HepG2 (cell line): ENCODE measurements around the gene ZMIZ1. TPM values are rescaled to one million over a fixed set of nuclear protein-coding genes. Genes with fewer than 3 reads are reported as not detected.

Source experiments
- ATAC-seq: fragments of 200-7000 bp; cut with Tn5 transposase; 3 replicates; pipeline ENCODE4 v1.9.1; 2020; ENCODE audit warnings: mild to moderate bottlenecking, moderate library complexity
- BruUV-seq: library from RNA; stranded (reverse); fragments of 400-500 nt; replicated peaks from 2 replicates; lab custom pipeline; 2021; lab: Mats Ljungman, UMichigan
- CTCF ChIA-PET: fragments of 300-600 bp; formaldehyde crosslinking; extraction: SDS; loops from one replicate; lab custom pipeline; 2021; ENCODE audit warnings: low total read pairs, inconsistent platforms, low intra/inter-chr PET ratio; lab: Yijun Ruan, JAX
- POLR2A ChIA-PET: fragments of 350-600 bp; sonication (Branson Sonifier 250); formaldehyde crosslinking; loops from one replicate; lab custom pipeline; 2020; ENCODE audit warnings: antibody characterized with exemption, inconsistent platforms; lab: Yijun Ruan, JAX
- DNase-seq: peaks from one replicate; pipeline ENCODE4 v3.0.0-alpha.2; 2015; ENCODE audit warnings: low spot score
- FAIRE-seq: peaks from 3 replicates; lab custom pipeline; 2011; peaks lifted over from hg19 to GRCh38; lab: Jason Lieb, UNC
- H2AFZ ChIP-seq: one replicate; pipeline ENCODE4 v1.6.1; 2011; ENCODE audit warnings: low read length, inconsistent platforms
- H3K27ac ChIP-seq: fragments of 300-600 bp; 3 replicates; pipeline ENCODE4 v1.8.0; 2011; ENCODE audit warnings: mixed run types, mild to moderate bottlenecking, mixed read lengths, low read length, inconsistent platforms; ENCODE audit not compliant: insufficient read depth; ENCODE audit errors: extremely low read length
- H3K27me3 ChIP-seq, 2 experiments: fragments of 200-600 bp in 1 of 2; 2 replicates in 1 of 2; 3 replicates in 1 of 2; pipeline versions ENCODE4 v1.6.0 to v1.8.0; 2011; ENCODE audit warnings: low read length in 2 of 2, mild to moderate bottlenecking in 2 of 2, moderate library complexity in 2 of 2, inconsistent platforms in 1 of 2; ENCODE audit not compliant: insufficient read depth in 2 of 2, control insufficient read depth in 1 of 2
- H3K36me3 ChIP-seq, 2 experiments: fragments of 200-600 bp in 1 of 2; replicated peaks in 1 of 2; 2 replicates in 1 of 2; 3 replicates in 1 of 2; pipeline versions ENCODE4 v1.5.1 to v1.8.0; 2011; ENCODE audit warnings: low read length in 2 of 2, inconsistent platforms in 1 of 2; ENCODE audit not compliant: insufficient read depth in 2 of 2, control insufficient read depth in 1 of 2
- H3K4me1 ChIP-seq: 2 replicates; pipeline ENCODE4 v1.5.1; 2012; ENCODE audit warnings: low read length, inconsistent platforms; ENCODE audit not compliant: insufficient read depth
- H3K4me2 ChIP-seq: 2 replicates; pipeline ENCODE4 v1.6.0; 2011; ENCODE audit warnings: low read depth, low read length, inconsistent platforms
- H3K4me3 ChIP-seq, 3 experiments: fragments of 200-600 bp in 1 of 3; sonication (generic), shearing (Covaris generic) in 1 of 3; replicated peaks in 1 of 3; 2 replicates each; pipeline ENCODE4 v1.5.1; 2011 to 2016; ENCODE audit warnings: low read length in 3 of 3, inconsistent platforms in 2 of 3, low read depth in 2 of 3, mild to moderate bottlenecking in 2 of 3, control low read depth in 1 of 3, mixed read lengths in 1 of 3; ENCODE audit not compliant: insufficient read depth in 1 of 3
- H3K79me2 ChIP-seq: one replicate; pipeline ENCODE4 v1.6.1; 2011; ENCODE audit warnings: low read length, inconsistent platforms; ENCODE audit not compliant: insufficient read depth
- H3K9ac ChIP-seq: 2 replicates; pipeline ENCODE4 v1.6.0; 2011; ENCODE audit warnings: mild to moderate bottlenecking, low read depth, low read length, inconsistent platforms; ENCODE audit not compliant: insufficient read depth
- H3K9me3 ChIP-seq: 2 replicates; pipeline ENCODE4 v1.5.1; 2012; ENCODE audit warnings: mild to moderate bottlenecking, low read length
- H4K20me1 ChIP-seq: 2 replicates; pipeline ENCODE4 v1.6.0; 2011; ENCODE audit warnings: inconsistent platforms, mild to moderate bottlenecking, low read length, moderate library complexity; ENCODE audit not compliant: insufficient read depth
- EP300 ChIP-seq, 3 experiments: sonication (generic) in 1 of 3; formaldehyde crosslinking in 1 of 3; IDR thresholded peaks; 2 replicates each; pipeline versions ENCODE4 v1.5.1 to v1.6.1; 2011 to 2020; ENCODE audit warnings: low read depth in 2 of 3, low read length in 2 of 3, borderline replicate concordance in 1 of 3, improper control_type of control experiment in 1 of 3, mild to moderate bottlenecking in 1 of 3, missing genetic modification reagents in 1 of 3, moderate library complexity in 1 of 3
- RELA ChIP-seq: sonication (generic); formaldehyde crosslinking; IDR thresholded peaks from 2 replicates; pipeline ENCODE4 v1.4.0; 2020; ENCODE audit warnings: missing genetic modification reagents
- ZBTB38 ChIP-seq: sonication (generic); formaldehyde crosslinking; IDR thresholded peaks from 2 replicates; pipeline ENCODE4 v1.5.1; 2020; ENCODE audit warnings: mild to moderate bottlenecking, missing genetic modification reagents
- WGBS: methylation state at CpG from one replicate; pipeline ENCODE4 v1.1.6; 2017; ENCODE audit warnings: low lambda C conversion rate; 5-methylcytosine and 5-hydroxymethylcytosine counted together
- in situ Hi-C: cut with HindIII; loops from 2 replicates; pipeline ENCODE4 v1.10.0; 2017; ENCODE audit warnings: low pct_unique_long_range_greater_than_20kb; ENCODE audit not compliant: extremely low pct_ligation_motif_present
- intact Hi-C: fragments of 100-400 bp; cut with micrococcal nuclease; formaldehyde crosslinking; loops from one replicate; pipeline ENCODE4 v1.10.0; 2022; ENCODE audit not compliant: unreplicated experiment
- polyA plus RNA-seq, 8 experiments: library from polyadenylated mRNA; depleted of rRNA in 3 of 8; stranded (reverse) in 7 of 8; unstranded in 1 of 8; fragments of >200 nt; fragmentation: Illumina TruSeq in 4 of 8; extraction: Trizol in 4 of 8; gene quantifications; 2 replicates each; pipeline versions ENCODE4 v1.2.1 to v1.2.3, GENCODE V29; 2011 to 2016; ENCODE audit warnings: low read depth in 4 of 8, missing spikeins in 1 of 8, mixed read lengths in 1 of 8; ENCODE audit not compliant: insufficient read depth in 1 of 8
- total RNA-seq, 5 experiments: library from RNA; depleted of rRNA; stranded (reverse); fragments of >200 nt; fragmentation: Illumina TruSeq; extraction: Trizol; gene quantifications; 2 replicates each; pipeline ENCODE4 v1.2.3, GENCODE V29; 2016; ENCODE audit warnings: low read depth in 1 of 5
- TF ChIP-seq, protein P1 (sequence below): sonication (generic); formaldehyde crosslinking; conservative IDR thresholded peaks from 2 replicates; pipeline ENCODE4 v1.8.0; 2022; ENCODE audit warnings: missing genetic modification reagents
- TF ChIP-seq, protein P2 (sequence below): sonication (generic); formaldehyde crosslinking; IDR thresholded peaks from 2 replicates; pipeline ENCODE4 v1.5.1; 2020; ENCODE audit warnings: mild to moderate bottlenecking, missing genetic modification reagents, borderline replicate concordance
- TF ChIP-seq, protein P3 (sequence below): sonication (generic); formaldehyde crosslinking; conservative IDR thresholded peaks from 2 replicates; pipeline ENCODE4 v1.8.0; 2022; ENCODE audit warnings: low read depth, missing genetic modification reagents
- TF ChIP-seq, protein P4 (sequence below): sonication (generic); formaldehyde crosslinking; IDR thresholded peaks from 2 replicates; pipeline ENCODE4 v1.5.1; 2020; ENCODE audit warnings: mild to moderate bottlenecking, missing genetic modification reagents, moderate library complexity

The ZMIZ1 gene
- total and polyA plus RNA-seq, 2 of the 13 experiments (the other 11 are each of a cell fraction or from before 2014, with no cell fraction given): 5.3 to 10.2 TPM

DNA sequence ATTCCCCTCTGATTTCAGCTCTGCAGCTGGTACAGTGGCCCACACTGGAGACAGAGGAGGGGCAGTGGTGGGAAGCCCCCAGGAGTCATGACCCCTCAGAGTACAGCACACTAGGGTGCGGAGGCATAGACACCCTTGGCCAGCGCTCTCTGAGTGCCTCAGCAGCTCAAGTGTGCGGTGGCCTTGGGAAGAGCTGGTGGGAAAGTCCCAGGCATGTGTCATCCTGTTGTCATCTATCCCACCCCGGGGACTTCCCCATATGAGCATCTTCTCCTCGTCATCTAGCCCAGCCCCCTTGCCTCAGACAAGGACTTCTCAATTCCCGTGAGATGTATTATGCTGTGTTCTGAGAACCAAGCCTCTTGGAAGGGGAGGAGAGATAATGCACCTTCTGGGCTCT lies 262.9 kb downstream of the ZMIZ1 start:
- H3K4me3 ChIP-seq: no peak overlapping the region
- no peak overlapping the region for H3K9ac ChIP-seq
- no peaks in the 10 kb centered on the region for H3K36me3 ChIP-seq
- H3K27me3 ChIP-seq: no peaks in the 10 kb centered on the region
- no peaks in the 10 kb centered on the region for H4K20me1 ChIP-seq
- no peaks in the 10 kb centered on the region for H3K9me3 ChIP-seq
- FAIRE-seq (no peak), ATAC-seq (no peak), DNase-seq (no peak)
- intact Hi-C loops (no loop called here), in situ Hi-C loops (no loop called here)
- WGBS: 50% methylated on average over 6 of the region's 6 CpGs
- H3K79me2 ChIP-seq: no peaks in the 10 kb centered on the region
- POLR2A ChIA-PET: interaction anchor here (0.6 to 1.6 kb wide), 7 partner anchors 9 to 48 kb away, joined by 3 to 10 read pairs (median 4); partner anchors contain the start of gene PPIF
- BruUV-seq: no TSS peak
- H3K27ac ChIP-seq: no peak overlapping the region
- no peak overlapping the region for H3K4me2 ChIP-seq
- H3K4me1 ChIP-seq: peaks cover 53% of the 10 kb centered on the region
- no peak overlapping the region for H2AFZ ChIP-seq
- CTCF ChIA-PET: no interaction called here
- TF ChIP-seq, protein P1, sequence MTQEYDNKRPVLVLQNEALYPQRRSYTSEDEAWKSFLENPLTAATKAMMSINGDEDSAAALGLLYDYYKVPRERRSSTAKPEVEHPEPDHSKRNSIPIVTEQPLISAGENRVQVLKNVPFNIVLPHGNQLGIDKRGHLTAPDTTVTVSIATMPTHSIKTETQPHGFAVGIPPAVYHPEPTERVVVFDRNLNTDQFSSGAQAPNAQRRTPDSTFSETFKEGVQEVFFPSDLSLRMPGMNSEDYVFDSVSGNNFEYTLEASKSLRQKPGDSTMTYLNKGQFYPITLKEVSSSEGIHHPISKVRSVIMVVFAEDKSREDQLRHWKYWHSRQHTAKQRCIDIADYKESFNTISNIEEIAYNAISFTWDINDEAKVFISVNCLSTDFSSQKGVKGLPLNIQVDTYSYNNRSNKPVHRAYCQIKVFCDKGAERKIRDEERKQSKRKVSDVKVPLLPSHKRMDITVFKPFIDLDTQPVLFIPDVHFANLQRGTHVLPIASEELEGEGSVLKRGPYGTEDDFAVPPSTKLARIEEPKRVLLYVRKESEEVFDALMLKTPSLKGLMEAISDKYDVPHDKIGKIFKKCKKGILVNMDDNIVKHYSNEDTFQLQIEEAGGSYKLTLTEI (CRISPR knock-in tag): no peak
- TF ChIP-seq, protein P2, sequence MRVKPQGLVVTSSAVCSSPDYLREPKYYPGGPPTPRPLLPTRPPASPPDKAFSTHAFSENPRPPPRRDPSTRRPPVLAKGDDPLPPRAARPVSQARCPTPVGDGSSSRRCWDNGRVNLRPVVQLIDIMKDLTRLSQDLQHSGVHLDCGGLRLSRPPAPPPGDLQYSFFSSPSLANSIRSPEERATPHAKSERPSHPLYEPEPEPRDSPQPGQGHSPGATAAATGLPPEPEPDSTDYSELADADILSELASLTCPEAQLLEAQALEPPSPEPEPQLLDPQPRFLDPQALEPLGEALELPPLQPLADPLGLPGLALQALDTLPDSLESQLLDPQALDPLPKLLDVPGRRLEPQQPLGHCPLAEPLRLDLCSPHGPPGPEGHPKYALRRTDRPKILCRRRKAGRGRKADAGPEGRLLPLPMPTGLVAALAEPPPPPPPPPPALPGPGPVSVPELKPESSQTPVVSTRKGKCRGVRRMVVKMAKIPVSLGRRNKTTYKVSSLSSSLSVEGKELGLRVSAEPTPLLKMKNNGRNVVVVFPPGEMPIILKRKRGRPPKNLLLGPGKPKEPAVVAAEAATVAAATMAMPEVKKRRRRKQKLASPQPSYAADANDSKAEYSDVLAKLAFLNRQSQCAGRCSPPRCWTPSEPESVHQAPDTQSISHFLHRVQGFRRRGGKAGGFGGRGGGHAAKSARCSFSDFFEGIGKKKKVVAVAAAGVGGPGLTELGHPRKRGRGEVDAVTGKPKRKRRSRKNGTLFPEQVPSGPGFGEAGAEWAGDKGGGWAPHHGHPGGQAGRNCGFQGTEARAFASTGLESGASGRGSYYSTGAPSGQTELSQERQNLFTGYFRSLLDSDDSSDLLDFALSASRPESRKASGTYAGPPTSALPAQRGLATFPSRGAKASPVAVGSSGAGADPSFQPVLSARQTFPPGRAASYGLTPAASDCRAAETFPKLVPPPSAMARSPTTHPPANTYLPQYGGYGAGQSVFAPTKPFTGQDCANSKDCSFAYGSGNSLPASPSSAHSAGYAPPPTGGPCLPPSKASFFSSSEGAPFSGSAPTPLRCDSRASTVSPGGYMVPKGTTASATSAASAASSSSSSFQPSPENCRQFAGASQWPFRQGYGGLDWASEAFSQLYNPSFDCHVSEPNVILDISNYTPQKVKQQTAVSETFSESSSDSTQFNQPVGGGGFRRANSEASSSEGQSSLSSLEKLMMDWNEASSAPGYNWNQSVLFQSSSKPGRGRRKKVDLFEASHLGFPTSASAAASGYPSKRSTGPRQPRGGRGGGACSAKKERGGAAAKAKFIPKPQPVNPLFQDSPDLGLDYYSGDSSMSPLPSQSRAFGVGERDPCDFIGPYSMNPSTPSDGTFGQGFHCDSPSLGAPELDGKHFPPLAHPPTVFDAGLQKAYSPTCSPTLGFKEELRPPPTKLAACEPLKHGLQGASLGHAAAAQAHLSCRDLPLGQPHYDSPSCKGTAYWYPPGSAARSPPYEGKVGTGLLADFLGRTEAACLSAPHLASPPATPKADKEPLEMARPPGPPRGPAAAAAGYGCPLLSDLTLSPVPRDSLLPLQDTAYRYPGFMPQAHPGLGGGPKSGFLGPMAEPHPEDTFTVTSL: no peak
- TF ChIP-seq EP300 (IDR thresholded peaks at IDR 0.05; ENCODE audit: low read depth in 2 of 2, low read length in 2 of 2) (no peak), EP300 (CRISPR knock-in tag; IDR thresholded peaks at IDR 0.05; ENCODE audit: borderline replicate concordance) (0 out of 2 replicates have a peak, but pooled peaks have one; percentile 16), ZBTB38 (CRISPR knock-in tag) (0 out of 2 replicates have a peak, but pooled peaks have one; percentile 34), RELA (CRISPR knock-in tag) (peak; percentile 98)
- TF ChIP-seq, protein P3, sequence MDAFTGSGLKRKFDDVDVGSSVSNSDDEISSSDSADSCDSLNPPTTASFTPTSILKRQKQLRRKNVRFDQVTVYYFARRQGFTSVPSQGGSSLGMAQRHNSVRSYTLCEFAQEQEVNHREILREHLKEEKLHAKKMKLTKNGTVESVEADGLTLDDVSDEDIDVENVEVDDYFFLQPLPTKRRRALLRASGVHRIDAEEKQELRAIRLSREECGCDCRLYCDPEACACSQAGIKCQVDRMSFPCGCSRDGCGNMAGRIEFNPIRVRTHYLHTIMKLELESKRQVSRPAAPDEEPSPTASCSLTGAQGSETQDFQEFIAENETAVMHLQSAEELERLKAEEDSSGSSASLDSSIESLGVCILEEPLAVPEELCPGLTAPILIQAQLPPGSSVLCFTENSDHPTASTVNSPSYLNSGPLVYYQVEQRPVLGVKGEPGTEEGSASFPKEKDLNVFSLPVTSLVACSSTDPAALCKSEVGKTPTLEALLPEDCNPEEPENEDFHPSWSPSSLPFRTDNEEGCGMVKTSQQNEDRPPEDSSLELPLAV (CRISPR knock-in tag): no peak
- TF ChIP-seq, protein P4, sequence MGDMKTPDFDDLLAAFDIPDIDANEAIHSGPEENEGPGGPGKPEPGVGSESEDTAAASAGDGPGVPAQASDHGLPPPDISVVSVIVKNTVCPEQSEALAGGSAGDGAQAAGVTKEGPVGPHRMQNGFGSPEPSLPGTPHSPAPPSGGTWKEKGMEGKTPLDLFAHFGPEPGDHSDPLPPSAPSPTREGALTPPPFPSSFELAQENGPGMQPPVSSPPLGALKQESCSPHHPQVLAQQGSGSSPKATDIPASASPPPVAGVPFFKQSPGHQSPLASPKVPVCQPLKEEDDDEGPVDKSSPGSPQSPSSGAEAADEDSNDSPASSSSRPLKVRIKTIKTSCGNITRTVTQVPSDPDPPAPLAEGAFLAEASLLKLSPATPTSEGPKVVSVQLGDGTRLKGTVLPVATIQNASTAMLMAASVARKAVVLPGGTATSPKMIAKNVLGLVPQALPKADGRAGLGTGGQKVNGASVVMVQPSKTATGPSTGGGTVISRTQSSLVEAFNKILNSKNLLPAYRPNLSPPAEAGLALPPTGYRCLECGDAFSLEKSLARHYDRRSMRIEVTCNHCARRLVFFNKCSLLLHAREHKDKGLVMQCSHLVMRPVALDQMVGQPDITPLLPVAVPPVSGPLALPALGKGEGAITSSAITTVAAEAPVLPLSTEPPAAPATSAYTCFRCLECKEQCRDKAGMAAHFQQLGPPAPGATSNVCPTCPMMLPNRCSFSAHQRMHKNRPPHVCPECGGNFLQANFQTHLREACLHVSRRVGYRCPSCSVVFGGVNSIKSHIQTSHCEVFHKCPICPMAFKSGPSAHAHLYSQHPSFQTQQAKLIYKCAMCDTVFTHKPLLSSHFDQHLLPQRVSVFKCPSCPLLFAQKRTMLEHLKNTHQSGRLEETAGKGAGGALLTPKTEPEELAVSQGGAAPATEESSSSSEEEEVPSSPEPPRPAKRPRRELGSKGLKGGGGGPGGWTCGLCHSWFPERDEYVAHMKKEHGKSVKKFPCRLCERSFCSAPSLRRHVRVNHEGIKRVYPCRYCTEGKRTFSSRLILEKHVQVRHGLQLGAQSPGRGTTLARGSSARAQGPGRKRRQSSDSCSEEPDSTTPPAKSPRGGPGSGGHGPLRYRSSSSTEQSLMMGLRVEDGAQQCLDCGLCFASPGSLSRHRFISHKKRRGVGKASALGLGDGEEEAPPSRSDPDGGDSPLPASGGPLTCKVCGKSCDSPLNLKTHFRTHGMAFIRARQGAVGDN (CRISPR knock-in tag): peak; percentile 14; the same call in 1 of the 2 replicates
